Cardiac fibroblast (primary cell): ENCODE results near the gene LMNB1.

Experiments used
- DNase-seq, 2 donors: peaks; one replicate each; pipeline versions ENCODE4 v3.0.0 to v3.0.0-alpha.2; 2010; ENCODE audit warnings: low read depth in 2 of 2
- H3K4me3 ChIP-seq, 2 donors: replicated peaks in 1 of 2; 1 replicate in 1 of 2; 2 replicates in 1 of 2; pipeline ENCODE4 v1.5.1; 2011; ENCODE audit warnings: low read depth in 2 of 2, low read length in 2 of 2, mild to moderate bottlenecking in 2 of 2, moderate library complexity in 1 of 2
- CTCF ChIP-seq: IDR thresholded peaks from one replicate; pipeline ENCODE4 v1.5.1; 2011; ENCODE audit warnings: low read depth, mild to moderate bottlenecking, low read length, inconsistent platforms

The LMNB1 gene

GRCh38 chr5:126801174-126801991 lies 24.4 kb downstream of the LMNB1 start:
- no peak overlapping the region for H3K4me3 ChIP-seq
- DNase-seq, result no peak
- no peak for TF ChIP-seq CTCF

- DNase-seq, result peak; percentile 77 to 80
- TF ChIP-seq CTCF, result peak; percentile 51
- H3K4me3 ChIP-seq, result no peak overlapping the region
Observed at GRCh38 chr5:126801992-126802294, 25.0 kb downstream of the LMNB1 start.

DNA sequence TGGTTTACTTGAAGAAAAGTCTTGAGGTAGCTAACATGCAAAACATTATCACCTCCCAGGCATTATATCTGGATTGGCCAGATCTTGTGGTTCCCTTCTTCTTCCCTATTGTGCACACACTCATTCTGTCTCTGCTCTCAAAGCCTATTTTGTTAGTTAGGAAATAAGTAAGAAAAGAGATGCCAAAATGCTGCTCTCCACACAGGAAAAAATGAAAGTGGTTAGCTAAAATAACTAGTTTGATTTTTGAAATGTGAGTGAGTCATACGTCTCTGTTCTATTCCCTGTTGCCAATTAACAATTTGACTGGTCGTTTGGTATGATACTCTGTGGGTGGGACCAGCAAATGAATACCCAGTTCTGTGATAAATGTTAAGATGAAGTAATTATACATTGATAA lies 28.1 kb downstream of the LMNB1 start:
- H3K4me3 ChIP-seq, result no peak overlapping the region
- TF ChIP-seq CTCF, result no peak
- peak; percentile 55 to 67 for DNase-seq

GRCh38 chr5:126808521-126808988 lies 31.6 kb downstream of the LMNB1 start:
- DNase-seq, result peak; percentile 62 to 65
- peak; percentile 39 for TF ChIP-seq CTCF
- H3K4me3 ChIP-seq, result no peak overlapping the region

DNA sequence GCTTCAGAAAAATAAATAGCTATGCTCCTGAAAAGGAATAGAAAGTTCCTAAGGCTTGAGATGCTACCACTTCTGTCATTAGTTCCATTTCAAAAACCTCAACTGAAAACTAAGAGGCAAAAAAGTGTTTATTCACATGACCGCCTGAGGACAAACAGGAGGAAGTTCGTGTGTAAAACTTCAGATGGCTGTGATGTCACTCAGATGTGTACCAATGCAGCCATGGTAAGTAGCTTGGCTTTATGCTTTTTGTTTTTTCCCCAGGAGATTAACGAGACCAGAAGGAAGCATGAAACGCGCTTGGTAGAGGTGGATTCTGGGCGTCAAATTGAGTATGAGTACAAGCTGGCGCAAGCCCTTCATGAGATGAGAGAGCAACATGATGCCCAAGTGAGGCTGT lies 33.0 kb downstream of the LMNB1 start:
- no peak overlapping the region for H3K4me3 ChIP-seq
- TF ChIP-seq CTCF, result no peak
- DNase-seq, result no peak

DNA sequence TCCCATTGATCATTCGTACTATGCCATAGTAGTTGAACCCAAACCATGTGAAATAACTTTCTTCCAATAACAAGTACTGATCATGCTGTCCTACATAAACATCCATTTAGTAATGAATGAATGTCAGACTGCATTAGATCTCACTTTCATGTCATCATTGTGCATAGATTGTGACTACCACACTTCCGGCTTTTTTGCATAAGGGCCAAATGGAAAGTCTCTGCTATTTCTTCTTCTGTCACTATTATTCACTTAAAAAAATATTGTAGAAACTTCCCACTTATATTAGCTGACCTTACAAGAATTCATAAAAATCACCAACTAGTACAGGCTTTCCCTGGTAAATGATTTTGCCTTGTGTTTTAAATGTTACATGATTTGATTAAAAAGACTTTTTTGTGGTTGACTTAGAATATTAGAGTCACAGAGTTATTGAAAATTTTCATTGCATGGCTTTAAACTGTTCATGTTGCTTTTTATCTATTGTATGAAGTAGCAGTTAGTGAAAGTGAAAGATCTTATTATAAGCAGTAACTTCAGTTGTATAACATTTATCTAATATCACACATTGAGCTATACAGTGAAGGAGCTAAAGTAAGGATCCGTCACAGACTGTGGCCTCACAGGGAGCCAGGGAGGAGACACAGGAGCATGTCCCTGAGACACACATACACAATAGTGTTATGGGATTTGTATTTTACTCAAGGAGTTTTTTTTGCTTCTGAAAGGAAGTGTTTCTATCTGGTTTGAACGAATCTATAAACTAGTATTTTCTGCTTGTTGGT lies 33.9 kb downstream of the LMNB1 start:
- DNase-seq, result peak; percentile 20 to 21
- no peak overlapping the region for H3K4me3 ChIP-seq
- TF ChIP-seq CTCF, result no peak
